ENCODE measurements around the gene UBR1.
A peak's percentile ranks its signal among the peaks of the same experiment; 100 is the strongest.

Gene UBR1

DNA sequence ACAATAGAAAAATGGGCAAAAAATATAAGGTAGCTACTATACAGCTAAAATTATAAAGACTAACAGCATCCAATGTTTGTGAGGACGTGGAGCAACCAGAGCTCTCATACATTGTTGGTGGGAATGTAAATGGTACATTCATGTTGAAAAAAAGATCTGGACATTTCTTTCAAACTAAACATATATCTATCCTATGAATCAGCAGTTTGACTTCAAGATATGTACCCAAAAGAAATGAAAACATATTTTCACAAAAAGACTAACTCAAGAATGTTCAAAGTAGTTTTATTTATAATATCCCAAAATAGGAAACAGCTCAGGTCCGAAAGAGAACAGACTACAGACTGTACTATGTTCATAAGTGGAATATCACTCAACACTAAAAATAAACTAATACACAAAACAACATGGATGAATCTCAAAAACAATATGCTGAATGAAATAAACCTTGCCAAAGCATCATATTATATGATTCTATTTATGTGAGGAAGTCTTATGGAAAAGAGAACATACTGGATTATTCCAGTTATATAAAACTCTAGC lies 176.5 kb downstream of the UBR1 start:
- H3K9me3 ChIP-seq (ENCODE audit: low read length) = no peaks in the 10 kb centered on the region
- H3K36me3 ChIP-seq (ENCODE audit: insufficient read depth, low read length) = no peaks in the 10 kb centered on the region
- no peak overlapping the region for H3K9ac ChIP-seq (ENCODE audit: low read length)
- no peak overlapping the region for H2AFZ ChIP-seq (ENCODE audit: low read length)
- H4K20me1 ChIP-seq (ENCODE audit: insufficient read depth, low read length) = no peaks in the 10 kb centered on the region
- H3K9me2 ChIP-seq (ENCODE audit: low read depth, low read length) = no peaks in the 10 kb centered on the region
- no peak overlapping the region for H3K27ac ChIP-seq (ENCODE audit: low read depth, low read length, poor library complexity, severe bottlenecking)
- H3K79me2 ChIP-seq (ENCODE audit: insufficient read depth, low read length) = no peaks in the 10 kb centered on the region
- no peaks in the 10 kb centered on the region for H3K27me3 ChIP-seq (ENCODE audit: insufficient read depth, low read length)
- no peaks in the 10 kb centered on the region for H3K4me1 ChIP-seq (ENCODE audit: insufficient read depth, low read length, severe bottlenecking)
- TF ChIP-seq, protein P1, sequence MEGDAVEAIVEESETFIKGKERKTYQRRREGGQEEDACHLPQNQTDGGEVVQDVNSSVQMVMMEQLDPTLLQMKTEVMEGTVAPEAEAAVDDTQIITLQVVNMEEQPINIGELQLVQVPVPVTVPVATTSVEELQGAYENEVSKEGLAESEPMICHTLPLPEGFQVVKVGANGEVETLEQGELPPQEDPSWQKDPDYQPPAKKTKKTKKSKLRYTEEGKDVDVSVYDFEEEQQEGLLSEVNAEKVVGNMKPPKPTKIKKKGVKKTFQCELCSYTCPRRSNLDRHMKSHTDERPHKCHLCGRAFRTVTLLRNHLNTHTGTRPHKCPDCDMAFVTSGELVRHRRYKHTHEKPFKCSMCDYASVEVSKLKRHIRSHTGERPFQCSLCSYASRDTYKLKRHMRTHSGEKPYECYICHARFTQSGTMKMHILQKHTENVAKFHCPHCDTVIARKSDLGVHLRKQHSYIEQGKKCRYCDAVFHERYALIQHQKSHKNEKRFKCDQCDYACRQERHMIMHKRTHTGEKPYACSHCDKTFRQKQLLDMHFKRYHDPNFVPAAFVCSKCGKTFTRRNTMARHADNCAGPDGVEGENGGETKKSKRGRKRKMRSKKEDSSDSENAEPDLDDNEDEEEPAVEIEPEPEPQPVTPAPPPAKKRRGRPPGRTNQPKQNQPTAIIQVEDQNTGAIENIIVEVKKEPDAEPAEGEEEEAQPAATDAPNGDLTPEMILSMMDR (IDR thresholded peaks at IDR 0.05; ENCODE audit: low read length) = no peak
- TF ChIP-seq EZH2 (IDR thresholded peaks at IDR 0.05; ENCODE audit: borderline replicate concordance, low read length) = no peak
- H3K4me3 ChIP-seq (ENCODE audit: low read depth, low read length, poor library complexity, severe bottlenecking) = no peak overlapping the region
- no peaks in the 10 kb centered on the region for H3F3A ChIP-seq (ENCODE audit: insufficient read depth, low read length)
- no peak overlapping the region for H3K4me2 ChIP-seq (ENCODE audit: low read length)

DNA sequence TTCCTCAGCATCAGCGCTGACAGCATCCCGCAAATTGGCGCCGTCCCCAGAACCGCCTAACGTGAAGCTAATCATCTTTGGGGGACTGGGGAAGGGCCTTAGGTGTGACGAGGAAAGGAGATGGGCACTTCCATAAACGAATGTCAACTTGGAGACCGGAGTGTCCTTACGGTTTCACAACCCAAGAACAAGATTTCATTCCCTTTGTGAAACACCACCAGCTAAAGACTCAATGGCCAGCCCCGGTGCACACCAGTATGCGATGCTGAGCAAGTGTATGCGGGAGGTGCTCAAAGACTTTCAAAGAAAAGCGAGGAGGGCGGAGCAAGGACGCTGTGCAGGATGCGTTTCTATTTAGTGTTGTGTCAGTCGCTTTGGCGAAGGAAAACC lies 184.5 kb downstream of the UBR1 start:
- Histone ChIP-seq H3K79me2 (ENCODE audit: insufficient read depth, low read length) (peaks cover 37% of the 10 kb centered on the region), H3K9ac (ENCODE audit: low read length) (peak overlapping the region; percentile 64; the same call in 1 of the 2 replicates), H3K4me2 (ENCODE audit: low read length) (peak overlapping the region; percentile 88), H3K27ac (ENCODE audit: low read depth, low read length, poor library complexity, severe bottlenecking) (no peak overlapping the region), H4K20me1 (ENCODE audit: insufficient read depth, low read length) (no peaks in the 10 kb centered on the region), H3K4me1 (ENCODE audit: insufficient read depth, low read length, severe bottlenecking) (peaks cover 33% of the 10 kb centered on the region), H3K36me3 (ENCODE audit: insufficient read depth, low read length) (no peaks in the 10 kb centered on the region), H3K27me3 (ENCODE audit: insufficient read depth, low read length) (no peaks in the 10 kb centered on the region), H3K4me3 (ENCODE audit: low read depth, low read length, poor library complexity, severe bottlenecking) (peak overlapping the region; percentile 68), H3K9me3 (ENCODE audit: low read length) (no peaks in the 10 kb centered on the region), H3F3A (ENCODE audit: insufficient read depth, low read length) (no peaks in the 10 kb centered on the region), H2AFZ (ENCODE audit: low read length) (peak overlapping the region; percentile 73), H3K9me2 (ENCODE audit: low read depth, low read length) (no peaks in the 10 kb centered on the region)
- TF ChIP-seq, protein P1 (IDR thresholded peaks at IDR 0.05; ENCODE audit: low read length) = no peak
- no peak for TF ChIP-seq EZH2 (IDR thresholded peaks at IDR 0.05; ENCODE audit: borderline replicate concordance, low read length)

DNA sequence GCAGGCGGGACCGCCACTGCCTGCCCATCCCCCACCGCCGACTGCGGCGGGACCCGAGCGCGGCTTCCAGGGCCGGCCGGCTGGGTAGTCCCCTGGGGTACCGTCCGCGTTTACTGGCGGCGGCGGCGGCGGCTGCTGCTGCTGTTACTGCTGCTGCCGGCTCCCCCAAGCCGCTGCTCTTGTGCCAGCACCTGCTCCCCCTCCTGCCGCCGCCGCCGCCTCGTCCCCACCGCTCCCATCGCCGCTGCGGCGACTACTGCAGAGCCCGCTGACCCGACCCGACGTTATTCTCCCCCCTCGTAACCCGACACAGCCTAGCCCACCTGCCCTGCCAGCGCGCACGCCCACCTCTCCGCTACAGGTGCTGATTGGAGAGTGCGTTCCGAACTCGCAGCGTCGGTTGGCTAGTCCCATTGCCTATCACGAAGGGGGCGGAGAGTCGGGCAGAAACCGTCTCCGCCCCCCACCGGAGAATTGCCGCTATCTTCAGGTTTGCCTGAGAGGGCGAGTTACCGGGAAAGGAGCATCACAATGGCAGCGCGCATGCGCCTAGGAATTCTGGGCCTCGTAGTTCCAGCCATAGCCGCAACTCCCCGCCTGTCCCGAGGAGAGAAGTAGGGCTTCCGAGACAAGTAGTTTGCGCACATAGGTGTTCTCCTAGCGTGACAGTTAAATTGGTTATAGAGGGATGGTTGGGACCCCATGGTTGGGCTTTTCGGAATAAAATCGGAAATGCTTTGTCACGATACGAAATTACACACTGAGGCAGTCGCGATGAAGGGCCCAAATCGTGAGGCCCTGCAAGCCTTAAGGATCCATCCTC lies 185.1 kb downstream of the UBR1 start, which contains the start of gene TTBK2:
TSS of gene TTBK2 (minus strand) at position 260 of the 823 bp plus-strand sequence. CDS start 42,161 bp downstream, outside the sequence.
- H3K9me2 ChIP-seq (ENCODE audit: low read depth, low read length) = no peaks in the 10 kb centered on the region
- H3K27ac ChIP-seq (ENCODE audit: low read depth, low read length, poor library complexity, severe bottlenecking) = peak within 1 kb of the TSS; percentile 61
- no peaks in the 10 kb centered on the region for H3F3A ChIP-seq (ENCODE audit: insufficient read depth, low read length)
- TF ChIP-seq, protein P1 (IDR thresholded peaks at IDR 0.05; ENCODE audit: low read length) = no peak
- no peak for TF ChIP-seq EZH2 (IDR thresholded peaks at IDR 0.05; ENCODE audit: borderline replicate concordance, low read length)
- peak within 1 kb of the TSS; percentile 73 for H2AFZ ChIP-seq (ENCODE audit: low read length)
- H4K20me1 ChIP-seq (ENCODE audit: insufficient read depth, low read length) = no peaks in the 10 kb centered on the region
- no peaks in the 10 kb centered on the region for H3K36me3 ChIP-seq (ENCODE audit: insufficient read depth, low read length)
- H3K4me1 ChIP-seq (ENCODE audit: insufficient read depth, low read length, severe bottlenecking) = peaks cover 34% of the 10 kb centered on the region
- no peaks in the 10 kb centered on the region for H3K27me3 ChIP-seq (ENCODE audit: insufficient read depth, low read length)
- H3K4me2 ChIP-seq (ENCODE audit: low read length) = peak within 1 kb of the TSS; percentile 88
- peaks cover 43% of the 10 kb centered on the region for H3K79me2 ChIP-seq (ENCODE audit: insufficient read depth, low read length)
- peak within 1 kb of the TSS; percentile 64 for H3K9ac ChIP-seq (ENCODE audit: low read length)
- H3K9me3 ChIP-seq (ENCODE audit: low read length) = no peaks in the 10 kb centered on the region
- H3K4me3 ChIP-seq (ENCODE audit: low read depth, low read length, poor library complexity, severe bottlenecking) = peak within 1 kb of the TSS; percentile 68
